Heart left ventricle (tissue), 13 donors: ENCODE measurements around the gene BATF.

Experiments
- POLR2A ChIP-seq, 2 donors: fragments of 450-650 bp; IDR thresholded peaks; one replicate each; pipeline ENCODE4 v1.6.1; 2017; ENCODE audit warnings: antibody characterized with exemption in 2 of 2, mild to moderate bottlenecking in 2 of 2, moderate library complexity in 2 of 2
- TF ChIP-seq, protein P1 (sequence below), 12 donors: fragments of 200-600 bp; sonication (generic) in 4 of 12; IDR thresholded peaks; one replicate each; pipeline versions ENCODE4 v1.5.0 to v1.8.0; 2018 to 2022; ENCODE audit warnings: antibody characterized with exemption in 12 of 12, mild to moderate bottlenecking in 5 of 12
- donor health status: ischemic (EF 13 %, LVEDD 7.1; RV severe dilation, severe dysfunction).
- donor health status: DM: no; HTN: yes; CAD: no.
- donor health status: DM: no; HTN: no; CAD: no.
- donor health status: ischemic (EF 25% LVEDD 6.9; RV normal size, moderate dysfunction).
- donor health status: ischemic (EF 25% LVEDD 5.7; RV mildly dilated, moderate dysfunction).
- donor health status: ischemic (EF 35%, LVEDD 5.7; RV mildly dilated, moderate dysfunction).
- donor health status: nonischemic (EF 11% LVEDD 7.7; RV severe dilation, severe dysfunction).
- donor health status: DM: yes; HTN: yes; CAD: no.
- donor health status: PGD.
- donor health status: ischemic (EF 29% LVEDD 5.4; RV normal size, mild dysfunction).
- donor health status: nonischemic (EF 23%, LVEDD 6.1; RV moderate dilation, normal function).

DNA sequence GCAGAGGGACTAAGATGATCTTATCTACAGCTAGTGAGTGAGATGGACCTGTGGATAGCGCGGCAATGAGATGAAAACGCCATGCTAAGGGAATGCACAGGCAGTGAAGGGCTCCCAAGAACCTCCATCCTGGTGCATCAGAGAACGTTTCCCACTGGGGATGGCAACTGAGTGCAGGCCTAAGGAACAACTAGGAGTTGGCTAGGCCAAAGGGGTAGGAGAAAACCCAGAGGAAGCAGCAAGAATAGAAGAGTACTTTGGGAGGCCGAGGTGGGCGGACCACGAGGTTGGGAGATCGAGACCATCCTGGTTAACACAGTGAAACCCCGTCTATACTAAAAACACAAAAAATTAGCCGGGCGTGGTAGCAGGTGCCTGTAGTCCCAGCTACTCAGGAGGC, 24.6 kb upstream of the BATF start:
- TF ChIP-seq, protein P1, sequence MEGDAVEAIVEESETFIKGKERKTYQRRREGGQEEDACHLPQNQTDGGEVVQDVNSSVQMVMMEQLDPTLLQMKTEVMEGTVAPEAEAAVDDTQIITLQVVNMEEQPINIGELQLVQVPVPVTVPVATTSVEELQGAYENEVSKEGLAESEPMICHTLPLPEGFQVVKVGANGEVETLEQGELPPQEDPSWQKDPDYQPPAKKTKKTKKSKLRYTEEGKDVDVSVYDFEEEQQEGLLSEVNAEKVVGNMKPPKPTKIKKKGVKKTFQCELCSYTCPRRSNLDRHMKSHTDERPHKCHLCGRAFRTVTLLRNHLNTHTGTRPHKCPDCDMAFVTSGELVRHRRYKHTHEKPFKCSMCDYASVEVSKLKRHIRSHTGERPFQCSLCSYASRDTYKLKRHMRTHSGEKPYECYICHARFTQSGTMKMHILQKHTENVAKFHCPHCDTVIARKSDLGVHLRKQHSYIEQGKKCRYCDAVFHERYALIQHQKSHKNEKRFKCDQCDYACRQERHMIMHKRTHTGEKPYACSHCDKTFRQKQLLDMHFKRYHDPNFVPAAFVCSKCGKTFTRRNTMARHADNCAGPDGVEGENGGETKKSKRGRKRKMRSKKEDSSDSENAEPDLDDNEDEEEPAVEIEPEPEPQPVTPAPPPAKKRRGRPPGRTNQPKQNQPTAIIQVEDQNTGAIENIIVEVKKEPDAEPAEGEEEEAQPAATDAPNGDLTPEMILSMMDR (IDR thresholded peaks at IDR 0.05) = no peak
- no peak for TF ChIP-seq POLR2A (IDR thresholded peaks at IDR 0.05)
